PFSK-1 (cell line): ENCODE results near the gene CEP68. TPM values are rescaled to one million over a fixed set of nuclear protein-coding genes. Genes with fewer than 3 reads are reported as not detected.

Source experiments
- FOXP2 ChIP-seq: optimal IDR thresholded peaks from 2 replicates; pipeline ENCODE3; 2011; ENCODE audit warnings: borderline replicate concordance, control low read depth, inconsistent platforms; ENCODE audit not compliant: insufficient read depth; ENCODE audit errors: extremely low read length, extremely low read depth
- POLR2AphosphoS5 ChIP-seq: IDR thresholded peaks from 2 replicates; pipeline ENCODE4 v1.6.1; 2012; ENCODE audit warnings: low read depth, mild to moderate bottlenecking, control low read depth, low read length, moderate library complexity
- REST ChIP-seq, 2 experiments: IDR thresholded peaks; 2 replicates each; pipeline versions ENCODE4 v1.6.1 to v1.8.0; 2011 to 2012; ENCODE audit warnings: low read depth in 2 of 2, low read length in 2 of 2, control low read depth in 1 of 2, inconsistent platforms in 1 of 2, mild to moderate bottlenecking in 1 of 2, moderate library complexity in 1 of 2; ENCODE audit not compliant: insufficient read depth in 1 of 2
- SIN3A ChIP-seq: IDR thresholded peaks from 2 replicates; pipeline ENCODE4 v1.6.1; 2012; ENCODE audit warnings: mild to moderate bottlenecking, low read length, moderate library complexity, borderline replicate concordance; ENCODE audit not compliant: insufficient read depth
- TAF1 ChIP-seq: IDR thresholded peaks from 2 replicates; pipeline ENCODE4 v1.6.1; 2012; ENCODE audit warnings: low read length, control low read depth, borderline replicate concordance; ENCODE audit not compliant: insufficient read depth
- polyA plus RNA-seq: library from polyadenylated mRNA; unstranded; fragments of >200 nt; gene quantifications from one replicate; pipeline ENCODE4 v1.2.1, GENCODE V29; 2012; ENCODE audit warnings: low read depth, missing spikeins; ENCODE audit not compliant: insufficient read length

CEP68 gene
- polyA plus RNA-seq, result 4.3 TPM

- TF ChIP-seq FOXP2 (peak; percentile 28), REST (IDR thresholded peaks at IDR 0.05; ENCODE audit: insufficient read depth in 1 of 2, low read depth in 2 of 2, low read length in 2 of 2) (no peak), POLR2AphosphoS5 (peak; percentile 83), TAF1 (peak; percentile 67; the same call in 1 of the 2 replicates)
These were observed at the start of gene CEP68 for GRCh38 chr2:65056215-65057053. Gene CEP68 (plus strand): TSS chr2:65056416. CDS start chr2:65069445, 13,029 bp downstream.

- TF ChIP-seq POLR2AphosphoS5 (no peak), SIN3A (no peak), TAF1 (no peak), REST (IDR thresholded peaks at IDR 0.05; ENCODE audit: insufficient read depth in 1 of 2, low read depth in 2 of 2, low read length in 2 of 2) (no peak), FOXP2 (no peak)
These were observed 42.4 kb upstream of the CEP68 start for GRCh38 chr2:65013776-65014175.

GRCh38 chr2:65015731-65016130, 40.5 kb upstream of the CEP68 start:
- no peak for TF ChIP-seq SIN3A
- TF ChIP-seq FOXP2, result no peak
- no peak for TF ChIP-seq TAF1
- TF ChIP-seq POLR2AphosphoS5, result no peak
- TF ChIP-seq REST (IDR thresholded peaks at IDR 0.05; ENCODE audit: insufficient read depth in 1 of 2, low read depth in 2 of 2, low read length in 2 of 2), result no peak

- TF ChIP-seq SIN3A (no peak), POLR2AphosphoS5 (no peak), TAF1 (no peak), REST (IDR thresholded peaks at IDR 0.05; ENCODE audit: insufficient read depth in 1 of 2, low read depth in 2 of 2, low read length in 2 of 2) (no peak), FOXP2 (no peak)
These were observed 39.4 kb upstream of the CEP68 start for GRCh38 chr2:65016789-65017188.
